Ishikawa (cell line): ENCODE results near the gene RTN1.

Experiments
- CEBPB ChIP-seq: IDR thresholded peaks from 2 replicates; pipeline ENCODE4 v1.6.1; 2012
- CREB1 ChIP-seq: IDR thresholded peaks from 2 replicates; pipeline ENCODE4 v1.6.1; 2012; ENCODE audit warnings: low read depth
- EP300 ChIP-seq: IDR thresholded peaks from 2 replicates; pipeline ENCODE4 v1.6.1; 2012; ENCODE audit warnings: borderline replicate concordance
- NFIC ChIP-seq: IDR thresholded peaks from 2 replicates; pipeline ENCODE4 v1.6.1; 2012
- RAD21 ChIP-seq: IDR thresholded peaks from 2 replicates; pipeline ENCODE4 v1.6.1; 2012; ENCODE audit warnings: low read depth
- TAF1 ChIP-seq: IDR thresholded peaks from 2 replicates; pipeline ENCODE4 v1.6.1; 2012; ENCODE audit warnings: low read depth, mild to moderate bottlenecking
- TCF12 ChIP-seq: IDR thresholded peaks from 2 replicates; pipeline ENCODE4 v1.6.1; 2012; ENCODE audit warnings: low read depth
- TEAD4 ChIP-seq: IDR thresholded peaks from 2 replicates; pipeline ENCODE4 v1.6.1; 2012
- YY1 ChIP-seq: IDR thresholded peaks from 2 replicates; pipeline ENCODE4 v1.6.1; 2012; ENCODE audit warnings: low read depth
- TF ChIP-seq, protein P1 (sequence below): IDR thresholded peaks from 2 replicates; pipeline ENCODE4 v1.6.1; 2012
- TF ChIP-seq, protein P2 (sequence below): IDR thresholded peaks from 2 replicates; pipeline ENCODE4 v1.6.1; 2012; ENCODE audit warnings: low read depth, mild to moderate bottlenecking

DNA sequence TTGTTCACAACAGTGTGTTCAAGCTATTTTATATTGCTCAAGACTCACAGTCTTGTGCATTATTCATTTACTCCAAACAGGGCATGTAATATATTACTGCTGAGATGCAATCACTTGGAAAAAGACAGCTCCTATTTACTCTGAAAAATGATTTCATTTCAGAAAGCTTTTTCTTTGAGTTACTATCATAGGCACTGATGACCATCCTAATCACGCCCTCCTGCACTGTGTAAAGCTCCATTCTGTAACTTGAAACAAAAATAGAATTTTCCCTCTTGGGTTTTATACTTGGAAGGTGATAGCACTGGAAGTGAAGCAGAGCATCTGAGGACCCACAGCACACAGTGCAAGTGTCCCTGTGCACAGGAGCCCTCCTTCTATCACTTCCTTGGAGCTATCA, 55.6 kb downstream of the RTN1 start:
- no peak for TF ChIP-seq CEBPB
- no peak for TF ChIP-seq TCF12
- no peak for TF ChIP-seq TEAD4
- TF ChIP-seq EP300: no peak
- TF ChIP-seq, protein P1, sequence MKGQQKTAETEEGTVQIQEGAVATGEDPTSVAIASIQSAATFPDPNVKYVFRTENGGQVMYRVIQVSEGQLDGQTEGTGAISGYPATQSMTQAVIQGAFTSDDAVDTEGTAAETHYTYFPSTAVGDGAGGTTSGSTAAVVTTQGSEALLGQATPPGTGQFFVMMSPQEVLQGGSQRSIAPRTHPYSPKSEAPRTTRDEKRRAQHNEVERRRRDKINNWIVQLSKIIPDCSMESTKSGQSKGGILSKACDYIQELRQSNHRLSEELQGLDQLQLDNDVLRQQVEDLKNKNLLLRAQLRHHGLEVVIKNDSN: no peak
- TF ChIP-seq RAD21: no peak
- TF ChIP-seq, protein P2, sequence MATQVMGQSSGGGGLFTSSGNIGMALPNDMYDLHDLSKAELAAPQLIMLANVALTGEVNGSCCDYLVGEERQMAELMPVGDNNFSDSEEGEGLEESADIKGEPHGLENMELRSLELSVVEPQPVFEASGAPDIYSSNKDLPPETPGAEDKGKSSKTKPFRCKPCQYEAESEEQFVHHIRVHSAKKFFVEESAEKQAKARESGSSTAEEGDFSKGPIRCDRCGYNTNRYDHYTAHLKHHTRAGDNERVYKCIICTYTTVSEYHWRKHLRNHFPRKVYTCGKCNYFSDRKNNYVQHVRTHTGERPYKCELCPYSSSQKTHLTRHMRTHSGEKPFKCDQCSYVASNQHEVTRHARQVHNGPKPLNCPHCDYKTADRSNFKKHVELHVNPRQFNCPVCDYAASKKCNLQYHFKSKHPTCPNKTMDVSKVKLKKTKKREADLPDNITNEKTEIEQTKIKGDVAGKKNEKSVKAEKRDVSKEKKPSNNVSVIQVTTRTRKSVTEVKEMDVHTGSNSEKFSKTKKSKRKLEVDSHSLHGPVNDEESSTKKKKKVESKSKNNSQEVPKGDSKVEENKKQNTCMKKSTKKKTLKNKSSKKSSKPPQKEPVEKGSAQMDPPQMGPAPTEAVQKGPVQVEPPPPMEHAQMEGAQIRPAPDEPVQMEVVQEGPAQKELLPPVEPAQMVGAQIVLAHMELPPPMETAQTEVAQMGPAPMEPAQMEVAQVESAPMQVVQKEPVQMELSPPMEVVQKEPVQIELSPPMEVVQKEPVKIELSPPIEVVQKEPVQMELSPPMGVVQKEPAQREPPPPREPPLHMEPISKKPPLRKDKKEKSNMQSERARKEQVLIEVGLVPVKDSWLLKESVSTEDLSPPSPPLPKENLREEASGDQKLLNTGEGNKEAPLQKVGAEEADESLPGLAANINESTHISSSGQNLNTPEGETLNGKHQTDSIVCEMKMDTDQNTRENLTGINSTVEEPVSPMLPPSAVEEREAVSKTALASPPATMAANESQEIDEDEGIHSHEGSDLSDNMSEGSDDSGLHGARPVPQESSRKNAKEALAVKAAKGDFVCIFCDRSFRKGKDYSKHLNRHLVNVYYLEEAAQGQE: no peak
- TF ChIP-seq YY1: no peak
- no peak for TF ChIP-seq NFIC
- TF ChIP-seq CREB1: no peak
- TF ChIP-seq TAF1: no peak
